ENCODE measurements around the gene C10orf62.
"Not testable (repeated sequence)": the region's sequence is repeated elsewhere in the genome, so short reads cannot be mapped to it uniquely, and the experiment has no call there.

C10orf62 gene

DNA sequence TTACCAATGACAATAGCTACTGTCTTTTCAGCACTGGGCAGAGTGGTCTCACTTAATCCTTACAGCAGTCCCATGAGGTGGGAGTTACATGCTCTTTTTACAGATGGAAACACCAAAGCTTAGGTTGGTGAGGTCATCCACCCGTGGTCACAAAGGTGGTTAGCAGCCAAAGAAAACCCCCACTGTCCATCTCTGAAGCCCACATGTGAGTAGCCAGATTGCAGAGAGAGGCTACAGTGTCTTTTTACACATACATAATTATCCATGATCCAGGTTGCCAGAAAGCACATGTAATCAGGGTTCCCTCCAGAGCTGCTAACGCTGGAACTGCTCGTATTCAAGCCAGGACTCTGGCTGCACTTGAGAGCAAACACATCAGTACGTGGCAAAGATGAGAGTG lies 41.6 kb upstream of the C10orf62 start:
- TF ChIP-seq, protein P1, sequence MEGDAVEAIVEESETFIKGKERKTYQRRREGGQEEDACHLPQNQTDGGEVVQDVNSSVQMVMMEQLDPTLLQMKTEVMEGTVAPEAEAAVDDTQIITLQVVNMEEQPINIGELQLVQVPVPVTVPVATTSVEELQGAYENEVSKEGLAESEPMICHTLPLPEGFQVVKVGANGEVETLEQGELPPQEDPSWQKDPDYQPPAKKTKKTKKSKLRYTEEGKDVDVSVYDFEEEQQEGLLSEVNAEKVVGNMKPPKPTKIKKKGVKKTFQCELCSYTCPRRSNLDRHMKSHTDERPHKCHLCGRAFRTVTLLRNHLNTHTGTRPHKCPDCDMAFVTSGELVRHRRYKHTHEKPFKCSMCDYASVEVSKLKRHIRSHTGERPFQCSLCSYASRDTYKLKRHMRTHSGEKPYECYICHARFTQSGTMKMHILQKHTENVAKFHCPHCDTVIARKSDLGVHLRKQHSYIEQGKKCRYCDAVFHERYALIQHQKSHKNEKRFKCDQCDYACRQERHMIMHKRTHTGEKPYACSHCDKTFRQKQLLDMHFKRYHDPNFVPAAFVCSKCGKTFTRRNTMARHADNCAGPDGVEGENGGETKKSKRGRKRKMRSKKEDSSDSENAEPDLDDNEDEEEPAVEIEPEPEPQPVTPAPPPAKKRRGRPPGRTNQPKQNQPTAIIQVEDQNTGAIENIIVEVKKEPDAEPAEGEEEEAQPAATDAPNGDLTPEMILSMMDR (IDR thresholded peaks at IDR 0.05; ENCODE audit: extremely low read depth, missing control alignments), result no peak
- DNase-seq (ENCODE audit: low spot score), result no peak

DNA sequence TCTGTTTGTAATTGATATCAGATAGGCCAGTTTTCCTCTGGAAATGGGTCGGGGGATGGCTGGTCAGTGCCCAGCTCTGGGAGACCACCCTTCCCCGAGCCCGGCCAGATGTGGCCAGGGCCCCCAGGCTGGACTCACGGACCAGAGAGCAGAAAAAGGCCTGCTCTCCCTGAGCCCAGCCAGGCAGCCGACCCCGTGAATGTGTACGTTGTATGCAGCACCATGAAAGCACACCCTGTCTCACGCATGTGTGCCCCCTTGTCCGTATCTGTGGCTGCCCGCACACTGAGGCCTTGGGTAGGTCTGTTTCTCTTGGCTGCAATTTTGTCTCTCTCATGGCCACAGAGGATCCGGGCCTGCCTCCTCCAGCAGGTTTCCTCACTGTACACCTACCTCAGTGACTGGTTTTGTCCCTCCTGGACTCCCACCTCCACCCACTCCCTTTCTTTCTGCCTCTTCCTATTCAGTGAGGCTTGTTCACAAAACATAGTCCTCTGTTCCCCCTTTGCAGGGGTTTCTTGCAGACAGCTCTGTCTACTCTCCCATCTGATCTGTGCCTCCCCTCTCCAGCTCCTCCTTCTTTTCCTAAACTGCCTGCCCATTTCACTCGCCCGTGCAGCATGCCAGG lies 40.6 kb upstream of the C10orf62 start:
- no peak for DNase-seq (ENCODE audit: low spot score)
- TF ChIP-seq, protein P1 (IDR thresholded peaks at IDR 0.05; ENCODE audit: extremely low read depth, missing control alignments), result no peak

DNA sequence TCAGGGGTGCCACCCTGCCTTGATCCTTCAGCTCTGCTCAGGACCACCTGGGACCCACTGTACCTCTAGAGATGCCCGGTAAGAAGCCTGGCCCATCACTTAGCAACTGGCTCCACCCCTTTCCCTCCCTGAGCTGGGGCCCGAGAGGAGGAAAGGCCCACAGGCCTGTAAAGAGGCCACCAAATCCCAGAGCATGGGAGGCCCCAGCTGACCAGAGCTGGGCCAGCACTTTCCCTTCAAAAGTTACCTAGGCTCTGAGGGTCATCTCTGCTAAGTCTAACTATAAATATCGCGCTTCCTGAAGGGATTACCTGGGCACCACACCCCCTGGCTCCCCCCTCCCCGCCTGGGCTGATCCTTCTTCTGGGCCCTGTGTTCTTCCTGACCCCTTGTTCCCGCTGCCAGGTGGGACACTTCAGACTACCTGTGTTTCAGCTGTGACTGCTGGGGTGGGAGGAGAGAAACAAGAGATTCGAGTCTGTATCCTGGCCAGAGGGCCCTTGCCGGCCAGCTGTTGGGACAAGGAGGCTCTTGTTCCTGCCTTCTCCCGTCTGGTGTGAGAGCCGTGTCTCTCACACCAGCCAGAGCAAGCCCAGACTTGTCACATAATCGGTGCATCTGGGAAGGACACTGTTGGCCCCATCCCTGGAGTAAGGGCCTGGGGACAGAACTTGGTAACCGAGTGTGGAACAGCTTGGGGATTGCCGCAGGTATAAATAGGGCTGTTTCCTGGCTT lies 39.8 kb upstream of the C10orf62 start:
- no peak for DNase-seq (ENCODE audit: low spot score)
- TF ChIP-seq, protein P1 (IDR thresholded peaks at IDR 0.05; ENCODE audit: extremely low read depth, missing control alignments), result no peak

DNA sequence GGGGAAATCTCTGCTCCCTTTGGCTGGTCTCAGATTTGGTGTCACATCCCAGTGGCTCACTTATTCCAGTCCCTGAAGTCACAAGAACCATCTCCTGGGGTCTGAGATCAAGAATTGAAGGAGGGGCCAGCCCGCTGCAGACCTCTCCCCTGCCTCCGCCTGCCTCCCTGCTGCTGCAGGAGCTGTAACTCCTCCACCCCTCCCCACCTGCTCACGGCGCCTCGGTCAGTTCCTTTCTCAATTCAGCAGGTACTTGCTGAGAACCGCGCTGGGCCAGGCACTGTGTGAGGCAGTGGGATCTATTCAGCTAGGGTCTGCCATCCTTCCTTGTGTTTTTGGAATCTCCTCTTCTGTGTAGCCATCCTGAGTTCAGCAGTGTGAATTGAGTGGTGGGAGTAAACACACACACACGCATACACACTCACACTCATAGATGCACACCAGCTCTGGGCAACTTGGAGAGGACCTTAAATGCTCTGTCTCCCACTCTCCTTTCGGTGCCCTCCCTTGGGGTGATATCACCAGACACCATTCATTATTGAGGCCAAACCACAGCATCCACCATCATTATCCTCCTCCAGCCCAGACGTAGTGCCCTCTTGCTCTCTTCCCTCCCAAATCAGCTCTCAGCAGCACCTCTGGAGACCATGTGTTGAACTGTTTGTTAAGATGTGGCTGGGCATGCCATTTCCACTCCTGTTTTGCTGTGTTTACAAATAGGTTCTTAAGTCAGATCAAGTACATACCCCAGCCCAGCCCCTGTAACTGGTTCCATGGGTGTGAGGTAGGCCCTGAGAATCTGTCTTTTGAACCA lies 39.0 kb upstream of the C10orf62 start:
- TF ChIP-seq, protein P1 (IDR thresholded peaks at IDR 0.05; ENCODE audit: extremely low read depth, missing control alignments), result no peak

DNA sequence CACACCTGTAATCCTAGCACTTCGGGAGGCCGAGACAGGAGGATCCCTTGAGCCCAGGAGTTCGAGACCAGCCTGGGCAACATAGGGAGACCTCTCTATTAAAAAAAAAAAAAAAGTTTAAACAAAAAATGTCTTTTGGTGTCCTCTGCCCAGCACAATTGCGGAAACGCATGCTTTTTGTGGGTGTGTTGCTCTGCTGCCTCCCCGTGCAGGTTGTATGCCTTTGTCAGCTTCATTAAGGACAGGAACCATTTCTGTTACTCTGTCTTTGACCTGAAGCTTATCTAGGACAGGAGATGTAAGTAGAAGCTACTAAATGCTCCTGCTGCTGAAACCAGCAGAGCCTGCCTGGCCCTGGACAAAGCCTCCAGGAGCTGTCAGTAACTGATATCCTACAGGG lies 38.2 kb upstream of the C10orf62 start:
- TF ChIP-seq, protein P1 (IDR thresholded peaks at IDR 0.05; ENCODE audit: extremely low read depth, missing control alignments), result no peak
- no peak for DNase-seq (ENCODE audit: low spot score)

More for the DNA sequence above, 39.0 kb upstream of the C10orf62 start:
- no peak for DNase-seq (ENCODE audit: low spot score)

DNA sequence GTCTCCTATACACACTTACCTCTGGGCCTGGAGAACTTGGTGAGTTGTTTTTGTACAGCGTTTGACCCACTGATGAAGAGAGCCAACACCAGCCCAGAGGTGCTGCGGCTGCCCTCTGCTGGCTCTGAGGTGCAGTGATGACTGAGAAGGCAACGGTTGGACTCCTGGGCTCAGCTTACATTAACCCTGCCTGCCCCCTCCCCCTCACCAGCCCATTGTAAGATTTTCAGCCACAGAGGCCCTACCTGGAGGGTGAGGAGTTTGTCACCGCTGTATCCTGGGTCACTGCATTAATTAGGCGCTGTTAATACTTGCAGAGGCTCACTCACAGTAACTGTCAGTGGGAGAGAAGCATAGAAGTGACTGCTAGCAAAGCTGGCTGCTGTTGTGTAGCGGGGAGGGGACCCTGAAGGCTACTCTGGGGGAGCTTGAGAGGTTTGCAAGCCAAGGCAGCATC lies 35.9 kb upstream of the C10orf62 start:
- DNase-seq (ENCODE audit: low spot score), result peak; percentile 61
- TF ChIP-seq, protein P1 (IDR thresholded peaks at IDR 0.05; ENCODE audit: extremely low read depth, missing control alignments), result peak; percentile 67

DNA sequence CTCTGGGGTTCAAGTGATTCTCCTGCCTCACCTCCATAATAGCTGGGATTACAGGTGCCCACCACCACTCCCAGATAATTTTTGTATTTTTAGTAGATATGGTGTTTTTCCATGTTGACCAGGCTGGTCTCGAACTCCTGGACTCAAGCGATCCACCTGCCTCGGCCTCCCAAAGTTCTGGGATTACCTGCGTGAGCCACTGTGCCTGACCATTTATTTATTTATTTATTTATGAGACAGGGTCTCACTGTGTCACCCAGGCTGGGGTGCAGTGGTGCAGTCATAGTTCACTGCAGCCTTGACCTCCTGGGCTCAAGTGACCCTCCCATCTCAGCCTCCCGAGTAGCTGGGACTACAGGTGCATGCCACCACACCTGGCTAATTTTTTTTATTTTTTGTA lies 35.2 kb upstream of the C10orf62 start:
- not testable (repeated sequence) for DNase-seq (ENCODE audit: low spot score)

DNA sequence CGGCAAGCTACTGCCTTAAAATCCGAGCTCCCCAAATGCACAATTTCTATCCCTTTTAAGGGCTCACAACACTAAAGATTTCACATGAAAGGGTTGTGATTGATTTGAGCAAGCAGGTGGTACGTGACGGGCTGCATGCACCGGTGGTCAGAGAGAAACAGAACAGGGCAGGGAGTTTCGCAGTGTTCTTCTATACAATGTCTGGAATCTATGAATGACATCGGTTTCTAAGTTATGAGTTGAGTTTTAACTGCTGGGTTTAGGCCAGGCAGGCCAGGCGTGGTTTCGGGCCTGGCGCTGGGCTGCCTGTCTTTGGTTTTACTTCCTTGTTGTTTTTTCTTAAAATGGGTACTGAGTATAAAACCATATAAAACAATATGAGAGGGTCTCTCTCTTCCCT lies 34.0 kb upstream of the C10orf62 start:
- not testable (repeated sequence) for DNase-seq (ENCODE audit: low spot score)

DNA sequence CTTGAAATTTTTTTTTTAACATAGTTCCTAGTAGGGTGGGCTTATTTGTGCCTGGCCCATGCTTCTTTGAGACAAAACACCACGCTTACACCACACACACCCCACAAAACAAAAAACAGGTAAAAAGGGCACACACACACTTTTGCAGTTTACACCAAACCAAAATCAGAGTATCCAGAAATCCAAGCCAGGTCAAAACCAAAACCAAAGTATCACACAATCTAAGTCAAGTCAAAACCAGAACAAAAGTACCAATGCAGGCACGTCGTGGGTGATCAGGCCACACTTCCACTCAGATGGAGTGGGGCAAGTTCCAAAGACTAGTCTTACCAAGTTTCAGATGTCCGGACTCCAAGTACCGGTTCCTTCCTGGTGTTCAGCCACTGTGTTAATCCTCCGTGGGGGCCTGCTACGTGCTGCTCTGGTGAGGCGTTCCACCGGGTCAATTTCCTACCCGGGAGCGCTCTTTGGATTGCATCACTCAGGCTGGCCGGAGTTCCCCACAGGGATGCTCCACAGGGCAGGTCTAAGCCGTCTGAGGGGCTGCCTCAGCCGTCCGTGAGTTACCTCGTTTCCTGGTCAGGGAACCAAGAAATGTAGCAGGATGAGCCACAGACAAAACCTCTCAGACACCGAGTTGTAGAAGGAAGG lies 28.7 kb upstream of the C10orf62 start:
- not testable (repeated sequence) for DNase-seq (ENCODE audit: low spot score)

DNA sequence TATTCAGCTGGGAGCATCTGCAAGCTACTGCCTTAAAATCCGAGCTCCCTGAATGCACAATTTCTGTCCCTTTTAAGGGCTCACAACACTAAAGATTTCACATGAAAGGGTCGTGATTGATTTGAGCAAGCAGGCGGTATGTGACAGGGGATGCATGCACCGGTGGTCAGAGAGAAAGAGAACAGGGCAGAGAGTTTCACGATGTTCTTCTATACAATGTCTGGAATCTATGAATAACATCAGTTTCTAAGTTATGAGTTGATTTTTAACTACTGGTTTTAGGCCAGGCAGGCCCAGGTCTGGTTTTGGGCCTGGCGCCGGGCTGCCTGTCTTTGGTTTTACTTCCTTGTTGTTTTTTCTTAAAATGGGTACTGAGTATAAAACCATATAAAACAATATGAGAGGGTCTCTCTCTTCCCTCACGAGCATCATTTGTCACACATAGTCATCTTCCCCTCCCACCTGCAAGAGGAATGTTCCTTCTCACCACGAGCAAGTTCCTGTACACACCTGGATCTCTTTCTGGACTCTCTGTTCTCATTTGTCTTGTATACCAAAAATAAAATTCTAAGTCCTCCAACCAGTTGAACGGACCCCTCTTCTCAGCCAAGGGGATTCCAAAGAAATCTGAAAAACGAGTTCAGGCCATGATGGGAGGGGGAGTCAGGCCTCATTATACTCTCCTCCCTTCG lies 28.0 kb upstream of the C10orf62 start:
- DNase-seq (ENCODE audit: low spot score), result not testable (repeated sequence)

DNA sequence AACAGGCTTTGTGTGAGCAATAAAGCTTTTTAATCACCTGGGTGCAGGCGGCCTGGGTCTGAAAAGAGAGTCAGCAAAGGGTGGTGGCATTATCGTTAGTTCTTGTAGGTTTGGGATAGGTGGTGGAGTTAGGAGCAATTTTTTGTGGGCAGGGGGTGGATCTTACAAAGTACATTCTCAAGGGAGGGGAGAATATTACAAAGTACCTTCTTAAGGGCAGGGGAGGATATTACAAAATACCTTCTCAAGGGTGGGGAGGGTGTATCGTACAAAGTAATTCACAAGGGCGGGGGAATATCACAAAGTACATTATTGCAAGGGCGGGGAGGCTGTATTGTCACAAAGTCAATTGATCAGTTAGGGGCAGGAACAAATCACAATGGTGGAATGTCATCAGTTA lies 27.2 kb upstream of the C10orf62 start:
- not testable (repeated sequence) for DNase-seq (ENCODE audit: low spot score)
